Activated naive CD4-positive, alpha-beta T cell treated with Interleukin-2 at 50 U/mL for 16 hours (primary cell): ENCODE results near the gene RPL38.

ENCODE experiments used
- DNase-seq: peaks from one replicate; pipeline ENCODE4 v3.0.0-alpha.2; 2020

Gene RPL38

DNA sequence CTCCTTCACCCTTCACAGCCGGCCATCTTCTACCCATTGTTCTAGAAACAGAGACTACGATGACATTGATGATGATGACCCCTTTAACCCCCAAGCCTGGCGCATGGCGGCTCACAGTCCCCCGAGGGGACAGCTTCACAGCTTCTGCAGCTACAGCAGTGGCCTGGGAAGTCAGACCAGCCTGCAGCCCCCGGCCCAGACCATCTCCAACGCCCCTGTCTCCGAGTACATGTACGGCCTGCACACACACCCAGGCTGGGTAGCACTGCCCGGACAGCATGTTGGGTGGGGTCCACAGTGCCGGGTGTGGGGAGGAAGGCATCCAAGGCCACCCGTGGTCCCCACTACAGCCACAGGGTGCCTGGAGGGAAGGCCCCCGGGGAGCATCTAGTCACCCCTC is 49.6 kb downstream of the RPL38 start:
- DNase-seq, result no peak

DNA sequence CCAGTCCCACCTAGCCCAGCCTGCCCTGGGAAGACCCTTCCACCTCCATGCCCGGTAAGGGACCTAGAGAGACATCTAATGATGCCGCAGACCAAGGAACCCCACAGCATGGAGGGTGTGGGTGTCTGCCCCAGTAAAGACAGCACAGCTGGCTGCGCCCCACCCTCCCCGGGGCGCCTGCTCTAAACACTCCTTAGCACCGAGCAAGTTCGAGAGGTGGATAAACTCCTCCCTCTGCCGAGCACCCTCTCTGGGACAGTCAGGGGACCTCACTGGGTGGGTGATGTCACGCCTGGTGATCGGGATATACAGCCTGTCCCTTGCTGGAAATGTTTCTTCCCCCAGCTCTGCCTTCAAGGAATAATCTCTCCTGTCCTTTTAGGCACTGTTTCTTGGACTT is 53.8 kb downstream of the RPL38 start:
- no peak for DNase-seq

DNA sequence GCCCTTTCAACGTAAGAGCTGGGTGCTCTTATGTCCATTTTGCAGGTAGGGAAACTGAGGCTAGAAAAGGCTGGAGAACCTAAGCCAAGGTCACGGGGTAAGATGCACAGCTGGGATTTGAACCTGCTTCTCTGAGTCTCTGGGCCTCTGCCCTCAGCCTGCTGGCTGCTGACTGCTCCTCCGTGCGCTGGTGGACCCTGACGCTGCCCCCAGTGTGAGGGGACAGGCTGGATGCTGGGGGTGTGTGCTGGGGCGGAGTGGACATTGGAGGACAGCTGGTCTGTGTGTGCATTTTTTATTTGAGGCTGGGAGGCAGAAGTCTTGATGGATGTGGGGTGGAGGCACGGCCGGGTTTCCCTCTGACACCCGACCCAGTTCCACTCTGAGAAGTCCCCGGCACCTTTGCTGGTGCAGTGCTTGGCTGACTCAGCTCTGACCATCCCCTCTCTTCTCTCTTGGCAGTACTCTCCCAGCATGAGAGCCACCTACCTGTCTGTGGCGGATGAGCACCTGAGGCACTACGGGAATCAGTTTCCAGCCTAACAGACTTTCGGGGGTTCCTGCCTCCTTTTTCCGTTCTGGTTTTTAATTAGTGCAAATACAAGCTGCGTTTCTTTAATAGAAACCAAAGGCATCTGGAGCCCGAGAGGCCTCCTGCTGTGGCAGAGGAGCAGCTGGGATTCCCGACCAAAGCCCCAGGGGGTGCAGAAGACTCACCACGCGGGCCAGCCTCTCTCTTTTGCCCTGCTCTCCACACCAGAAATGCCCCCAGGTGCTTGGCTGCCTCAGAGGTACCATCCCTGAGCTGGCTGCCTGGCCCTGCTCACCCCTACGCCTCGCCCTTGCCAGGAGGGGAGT is 56.4 kb downstream of the RPL38 start:
- no peak for DNase-seq
